Mucosa of stomach (tissue), 1 donor: Measurements from ENCODE around the gene UTP4.

Experiments
- H3K27me3 ChIP-seq: one replicate; pipeline ENCODE4 v1.7.0; 2013; ENCODE audit warnings: mild to moderate bottlenecking, low read length; ENCODE audit not compliant: control insufficient read depth, insufficient read depth
- H3K36me3 ChIP-seq: one replicate; pipeline ENCODE4 v1.7.0; 2013; ENCODE audit warnings: low read length; ENCODE audit not compliant: control insufficient read depth, insufficient read depth
- H3K4me1 ChIP-seq: one replicate; pipeline ENCODE4 v1.7.0; 2013; ENCODE audit warnings: mild to moderate bottlenecking, low read length; ENCODE audit not compliant: control insufficient read depth, insufficient read depth
- H3K4me3 ChIP-seq: one replicate; pipeline ENCODE4 v1.7.0; 2013; ENCODE audit warnings: low read length
- H3K9ac ChIP-seq: one replicate; pipeline ENCODE4 v1.7.0; 2013; ENCODE audit warnings: mild to moderate bottlenecking, low read length, moderate library complexity
- H3K9me3 ChIP-seq: one replicate; pipeline ENCODE4 v1.7.0; 2013; ENCODE audit warnings: mild to moderate bottlenecking, low read length, moderate library complexity; ENCODE audit not compliant: control insufficient read depth
- donor health status: Pancreatic carcinoma.

Gene UTP4

GRCh38 chr16:69190046-69190588 is 57.7 kb downstream of the UTP4 start:
- peaks cover 10% of the 10 kb centered on the region for H3K4me1 ChIP-seq
- H3K27me3 ChIP-seq = no peaks in the 10 kb centered on the region
- no peaks in the 10 kb centered on the region for H3K9me3 ChIP-seq
- no peak overlapping the region for H3K4me3 ChIP-seq
- no peaks in the 10 kb centered on the region for H3K36me3 ChIP-seq
- H3K9ac ChIP-seq = no peak overlapping the region

GRCh38 chr16:69190598-69190997 is 58.1 kb downstream of the UTP4 start:
- Histone ChIP-seq H3K36me3 (no peaks in the 10 kb centered on the region), H3K4me3 (no peak overlapping the region), H3K27me3 (no peaks in the 10 kb centered on the region), H3K9me3 (no peaks in the 10 kb centered on the region), H3K9ac (no peak overlapping the region), H3K4me1 (peaks cover 10% of the 10 kb centered on the region)

GRCh38 chr16:69191136-69191535 is 58.7 kb downstream of the UTP4 start:
- H3K36me3 ChIP-seq = no peaks in the 10 kb centered on the region
- no peak overlapping the region for H3K4me3 ChIP-seq
- H3K9me3 ChIP-seq = no peaks in the 10 kb centered on the region
- H3K27me3 ChIP-seq = no peaks in the 10 kb centered on the region
- peaks cover 10% of the 10 kb centered on the region for H3K4me1 ChIP-seq
- H3K9ac ChIP-seq = no peak overlapping the region

GRCh38 chr16:69193855-69194254 is 61.4 kb downstream of the UTP4 start:
- Histone ChIP-seq H3K27me3 (no peaks in the 10 kb centered on the region), H3K9me3 (no peaks in the 10 kb centered on the region), H3K4me1 (peaks cover 10% of the 10 kb centered on the region), H3K9ac (no peak overlapping the region), H3K4me3 (no peak overlapping the region), H3K36me3 (no peaks in the 10 kb centered on the region)

- peaks cover 10% of the 10 kb centered on the region for H3K4me1 ChIP-seq
- H3K9me3 ChIP-seq = no peaks in the 10 kb centered on the region
- H3K9ac ChIP-seq = no peak overlapping the region
- H3K27me3 ChIP-seq = no peaks in the 10 kb centered on the region
- no peak overlapping the region for H3K4me3 ChIP-seq
- no peaks in the 10 kb centered on the region for H3K36me3 ChIP-seq
Observed at GRCh38 chr16:69194488-69194887, 62.0 kb downstream of the UTP4 start.

- H3K4me3 ChIP-seq = no peak overlapping the region
- H3K36me3 ChIP-seq = no peaks in the 10 kb centered on the region
- H3K4me1 ChIP-seq = peaks cover 6% of the 10 kb centered on the region
- H3K9ac ChIP-seq = no peak overlapping the region
- no peaks in the 10 kb centered on the region for H3K27me3 ChIP-seq
- H3K9me3 ChIP-seq = no peaks in the 10 kb centered on the region
Observed at GRCh38 chr16:69195369-69196029, 63.0 kb downstream of the UTP4 start.

- no peaks in the 10 kb centered on the region for H3K27me3 ChIP-seq
- peaks cover 4% of the 10 kb centered on the region for H3K4me1 ChIP-seq
- H3K9ac ChIP-seq = no peak overlapping the region
- no peak overlapping the region for H3K4me3 ChIP-seq
- no peaks in the 10 kb centered on the region for H3K36me3 ChIP-seq
- no peaks in the 10 kb centered on the region for H3K9me3 ChIP-seq
Observed at GRCh38 chr16:69197573-69197972, 65.1 kb downstream of the UTP4 start.

GRCh38 chr16:69199382-69199781 is 66.9 kb downstream of the UTP4 start:
- Histone ChIP-seq H3K27me3 (no peaks in the 10 kb centered on the region), H3K4me1 (no peaks in the 10 kb centered on the region), H3K36me3 (no peaks in the 10 kb centered on the region), H3K9ac (no peak overlapping the region), H3K9me3 (no peaks in the 10 kb centered on the region), H3K4me3 (no peak overlapping the region)

GRCh38 chr16:69201291-69201690 is 68.8 kb downstream of the UTP4 start:
- no peaks in the 10 kb centered on the region for H3K9me3 ChIP-seq
- H3K36me3 ChIP-seq = no peaks in the 10 kb centered on the region
- H3K27me3 ChIP-seq = no peaks in the 10 kb centered on the region
- no peak overlapping the region for H3K9ac ChIP-seq
- H3K4me1 ChIP-seq = no peaks in the 10 kb centered on the region
- no peak overlapping the region for H3K4me3 ChIP-seq

GRCh38 chr16:69201787-69202186 is 69.3 kb downstream of the UTP4 start:
- Histone ChIP-seq H3K9me3 (no peaks in the 10 kb centered on the region), H3K4me1 (no peaks in the 10 kb centered on the region), H3K9ac (no peak overlapping the region), H3K4me3 (no peak overlapping the region), H3K36me3 (no peaks in the 10 kb centered on the region), H3K27me3 (no peaks in the 10 kb centered on the region)

GRCh38 chr16:69204172-69204571 is 71.7 kb downstream of the UTP4 start:
- H3K9ac ChIP-seq = no peak overlapping the region
- no peaks in the 10 kb centered on the region for H3K36me3 ChIP-seq
- no peaks in the 10 kb centered on the region for H3K27me3 ChIP-seq
- H3K4me3 ChIP-seq = no peak overlapping the region
- no peaks in the 10 kb centered on the region for H3K4me1 ChIP-seq
- H3K9me3 ChIP-seq = no peaks in the 10 kb centered on the region

GRCh38 chr16:69209735-69210134 is 77.3 kb downstream of the UTP4 start:
- peaks cover 10% of the 10 kb centered on the region for H3K4me1 ChIP-seq
- H3K9ac ChIP-seq = no peak overlapping the region
- no peaks in the 10 kb centered on the region for H3K9me3 ChIP-seq
- H3K4me3 ChIP-seq = no peak overlapping the region
- no peaks in the 10 kb centered on the region for H3K36me3 ChIP-seq
- H3K27me3 ChIP-seq = no peaks in the 10 kb centered on the region

GRCh38 chr16:69217433-69217832 is 85.0 kb downstream of the UTP4 start:
- Histone ChIP-seq H3K4me3 (no peak overlapping the region), H3K36me3 (no peaks in the 10 kb centered on the region), H3K9ac (no peak overlapping the region), H3K4me1 (peaks cover 29% of the 10 kb centered on the region), H3K27me3 (no peaks in the 10 kb centered on the region), H3K9me3 (no peaks in the 10 kb centered on the region)
